ENCODE measurements around the gene MYDGF.

MYDGF gene

DNA sequence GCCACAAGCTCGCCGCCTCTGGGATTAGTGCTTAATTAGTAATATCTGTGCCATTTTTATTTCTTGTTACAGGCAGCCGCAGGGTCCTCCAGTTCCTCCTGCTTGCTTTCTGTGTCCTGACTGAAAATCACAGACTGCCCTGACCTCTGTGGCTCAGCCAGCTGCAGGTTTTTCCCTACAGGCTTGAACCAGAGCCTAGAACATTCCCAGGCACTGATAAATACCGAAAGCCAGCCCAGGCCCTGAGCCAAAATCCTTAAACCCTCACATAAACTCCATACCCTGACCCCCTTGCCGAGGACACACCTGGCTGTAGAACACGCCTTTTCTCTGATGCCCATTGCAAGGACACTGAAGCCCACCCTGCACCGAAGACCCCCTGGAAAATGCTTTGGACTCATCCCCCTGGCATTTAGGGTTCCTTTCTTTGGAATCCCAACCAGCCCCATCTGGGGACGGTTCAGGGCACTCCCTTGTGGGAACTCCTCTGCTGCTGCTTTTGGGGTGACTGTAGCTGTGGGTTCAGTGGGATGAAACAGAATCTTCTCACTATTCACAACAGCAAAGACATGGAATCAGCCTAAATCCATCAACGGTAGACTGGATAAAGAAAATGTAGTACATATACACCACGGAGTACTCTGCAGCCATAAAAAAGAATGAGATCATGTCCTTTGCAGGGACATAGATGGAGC, 38.0 kb upstream of the MYDGF start:
- TF ChIP-seq, protein P1, sequence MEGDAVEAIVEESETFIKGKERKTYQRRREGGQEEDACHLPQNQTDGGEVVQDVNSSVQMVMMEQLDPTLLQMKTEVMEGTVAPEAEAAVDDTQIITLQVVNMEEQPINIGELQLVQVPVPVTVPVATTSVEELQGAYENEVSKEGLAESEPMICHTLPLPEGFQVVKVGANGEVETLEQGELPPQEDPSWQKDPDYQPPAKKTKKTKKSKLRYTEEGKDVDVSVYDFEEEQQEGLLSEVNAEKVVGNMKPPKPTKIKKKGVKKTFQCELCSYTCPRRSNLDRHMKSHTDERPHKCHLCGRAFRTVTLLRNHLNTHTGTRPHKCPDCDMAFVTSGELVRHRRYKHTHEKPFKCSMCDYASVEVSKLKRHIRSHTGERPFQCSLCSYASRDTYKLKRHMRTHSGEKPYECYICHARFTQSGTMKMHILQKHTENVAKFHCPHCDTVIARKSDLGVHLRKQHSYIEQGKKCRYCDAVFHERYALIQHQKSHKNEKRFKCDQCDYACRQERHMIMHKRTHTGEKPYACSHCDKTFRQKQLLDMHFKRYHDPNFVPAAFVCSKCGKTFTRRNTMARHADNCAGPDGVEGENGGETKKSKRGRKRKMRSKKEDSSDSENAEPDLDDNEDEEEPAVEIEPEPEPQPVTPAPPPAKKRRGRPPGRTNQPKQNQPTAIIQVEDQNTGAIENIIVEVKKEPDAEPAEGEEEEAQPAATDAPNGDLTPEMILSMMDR (IDR thresholded peaks at IDR 0.05; ENCODE audit: extremely low read depth, insufficient read depth, missing control alignments), result no peak
- in situ Hi-C loops (cut with MboI; ENCODE audit: low pct_unique_long_range_greater_than_20kb, low sequenced_read_pairs, unreplicated experiment), result no loop called here
- DNase-seq (ENCODE audit: low spot score), result no peak

DNA sequence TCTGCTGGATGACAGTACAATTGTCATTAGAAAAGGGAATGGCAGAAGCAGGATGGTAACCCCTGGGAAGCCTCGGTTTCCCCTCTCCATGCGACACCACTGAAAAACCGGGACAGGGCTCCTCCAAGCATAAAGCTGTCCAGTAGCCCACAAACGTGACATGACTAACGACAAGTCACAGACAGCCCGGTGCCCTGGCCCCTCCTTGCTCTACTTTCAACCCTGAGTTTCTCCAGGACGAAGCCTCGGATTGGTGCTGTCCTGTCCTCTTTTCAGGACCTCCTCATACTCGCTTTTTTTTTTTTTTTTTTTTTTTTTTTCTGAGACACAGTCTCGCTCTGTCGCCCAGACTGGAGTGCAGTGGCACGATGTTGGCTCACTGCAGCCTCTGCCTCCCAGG, 37.2 kb upstream of the MYDGF start:
- TF ChIP-seq, protein P1 (IDR thresholded peaks at IDR 0.05; ENCODE audit: extremely low read depth, insufficient read depth, missing control alignments), result no peak
- no peak for DNase-seq (ENCODE audit: low spot score)
- in situ Hi-C loops (cut with MboI; ENCODE audit: low pct_unique_long_range_greater_than_20kb, low sequenced_read_pairs, unreplicated experiment), result no loop called here

DNA sequence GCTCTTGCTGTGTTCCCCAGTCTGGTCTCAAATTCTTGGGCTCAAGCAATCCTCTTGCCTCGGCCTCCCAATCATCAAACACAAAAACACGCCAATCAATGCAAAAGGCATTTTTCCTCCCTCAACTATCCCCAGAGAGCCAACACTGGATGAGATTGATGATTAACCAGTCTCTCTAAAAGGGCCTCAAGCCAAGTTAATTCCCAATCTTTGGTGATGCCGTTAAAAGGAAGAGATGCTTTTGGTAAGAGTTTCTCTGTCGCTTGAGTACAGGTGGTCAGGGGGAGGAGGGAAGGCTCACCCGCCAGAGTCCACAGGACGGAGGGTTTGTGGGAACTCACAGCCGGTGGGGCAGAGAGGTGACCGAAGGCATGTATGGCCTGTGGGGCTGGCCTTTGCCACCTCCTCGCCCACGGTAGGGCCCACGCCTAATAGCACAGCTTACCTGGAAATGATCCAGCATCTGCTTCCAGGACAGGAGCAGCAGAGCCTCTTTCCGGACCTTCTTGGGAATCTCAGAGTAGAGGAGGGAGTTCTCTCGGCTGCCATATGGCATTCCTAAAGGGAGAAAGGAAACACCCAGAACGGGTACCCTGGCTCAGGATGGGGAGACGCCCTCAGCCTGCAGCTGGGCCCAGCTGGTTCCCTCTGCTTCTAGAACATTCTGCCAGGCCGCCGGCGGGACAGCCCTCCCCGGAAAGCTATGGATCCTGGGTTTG, 35.4 kb upstream of the MYDGF start:
- in situ Hi-C loops (cut with MboI; ENCODE audit: low pct_unique_long_range_greater_than_20kb, low sequenced_read_pairs, unreplicated experiment), result no loop called here
- TF ChIP-seq, protein P1 (IDR thresholded peaks at IDR 0.05; ENCODE audit: extremely low read depth, insufficient read depth, missing control alignments), result no peak

DNA sequence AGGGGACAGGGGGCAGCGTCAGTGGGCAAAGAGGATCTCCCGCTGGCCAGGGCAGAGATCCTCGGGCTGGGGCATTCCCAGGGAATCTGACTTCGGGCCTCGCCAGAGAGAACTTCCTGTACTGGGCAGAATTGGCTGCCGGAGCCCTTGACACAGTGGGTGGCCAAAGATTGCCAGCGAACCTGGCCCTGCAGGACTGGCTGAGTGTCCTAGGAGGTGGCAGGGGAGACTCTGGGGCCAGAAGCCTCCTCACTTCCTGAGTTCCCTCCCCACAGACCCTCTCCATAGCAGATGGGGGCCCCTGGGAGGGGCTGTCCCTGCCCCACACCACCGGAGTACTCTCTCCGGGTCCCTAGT, 34.2 kb upstream of the MYDGF start:
- in situ Hi-C loops (cut with MboI; ENCODE audit: low pct_unique_long_range_greater_than_20kb, low sequenced_read_pairs, unreplicated experiment), result no loop called here
- TF ChIP-seq, protein P1 (IDR thresholded peaks at IDR 0.05; ENCODE audit: extremely low read depth, insufficient read depth, missing control alignments), result no peak
- DNase-seq (ENCODE audit: low spot score), result no peak

More for the DNA sequence above, 35.4 kb upstream of the MYDGF start:
- DNase-seq (ENCODE audit: low spot score), result no peak

DNA sequence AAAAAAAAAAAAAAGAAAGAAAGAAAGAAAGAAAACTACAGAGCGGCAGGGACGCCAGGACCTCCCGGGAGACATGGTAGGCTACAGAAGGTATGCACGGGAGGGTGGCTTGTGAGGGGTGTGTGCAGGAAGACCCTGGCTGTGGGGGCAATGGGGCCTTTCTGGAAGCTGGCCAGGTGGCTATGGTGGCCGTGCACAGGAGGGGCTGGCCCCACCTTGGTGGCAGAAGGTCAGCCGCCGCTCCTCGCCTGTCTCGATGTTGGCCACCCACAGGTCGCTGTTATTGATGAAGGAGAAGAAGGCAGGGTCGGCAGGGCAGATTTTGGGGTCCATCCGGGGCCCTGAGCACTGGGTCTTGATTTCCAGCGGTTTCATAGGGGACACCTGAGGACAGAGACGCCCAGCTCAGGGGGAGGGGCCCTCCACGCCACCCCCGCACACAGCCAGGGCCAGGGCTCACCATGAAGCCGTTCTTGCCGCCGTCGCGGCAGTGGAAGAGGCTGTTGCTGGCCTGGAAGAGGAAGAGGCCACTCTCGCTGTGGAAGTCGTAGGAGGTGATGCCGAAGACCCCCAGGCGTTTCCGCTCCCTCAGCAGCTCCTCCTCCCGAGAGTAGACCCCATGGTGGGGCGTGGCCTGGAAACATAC, 33.7 kb upstream of the MYDGF start:
- no peak for DNase-seq (ENCODE audit: low spot score)
- in situ Hi-C loops (cut with MboI; ENCODE audit: low pct_unique_long_range_greater_than_20kb, low sequenced_read_pairs, unreplicated experiment), result no loop called here
- TF ChIP-seq, protein P1 (IDR thresholded peaks at IDR 0.05; ENCODE audit: extremely low read depth, insufficient read depth, missing control alignments), result no peak

DNA sequence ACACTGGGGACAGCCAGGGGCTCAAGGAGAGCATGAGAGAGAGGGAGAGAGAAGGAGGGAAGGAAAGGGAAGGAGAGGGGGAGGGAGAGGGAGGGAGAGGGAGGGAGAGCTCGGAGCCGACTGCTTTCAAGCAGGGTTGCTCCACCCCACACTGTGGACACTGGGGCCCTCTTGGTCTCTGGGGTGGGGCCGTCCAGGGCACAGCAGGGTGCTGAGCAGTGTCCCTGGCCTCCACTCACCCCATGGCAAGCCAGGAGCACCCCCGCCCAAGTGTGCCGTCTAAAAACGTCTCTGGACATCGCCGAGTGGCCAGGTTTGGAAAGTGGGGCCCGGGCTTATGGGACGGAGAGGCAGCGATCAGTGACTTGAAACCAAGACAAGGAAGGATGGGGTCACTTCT, 32.6 kb upstream of the MYDGF start:
- TF ChIP-seq, protein P1 (IDR thresholded peaks at IDR 0.05; ENCODE audit: extremely low read depth, insufficient read depth, missing control alignments), result no peak
- in situ Hi-C loops (cut with MboI; ENCODE audit: low pct_unique_long_range_greater_than_20kb, low sequenced_read_pairs, unreplicated experiment), result no loop called here

More for the DNA sequence above, 32.6 kb upstream of the MYDGF start:
- no peak for DNase-seq (ENCODE audit: low spot score)
